Ureter (tissue), 1 donor: ENCODE measurements around the gene MYH11. TPM values are rescaled to one million over a fixed set of nuclear protein-coding genes. Genes with fewer than 3 reads are reported as not detected.
A peak's percentile ranks its signal among the peaks of the same experiment; 100 is the strongest.

ENCODE experiments used
- DNase-seq: peaks from one replicate; pipeline ENCODE4 v3.0.0-alpha.2; 2020; ENCODE audit warnings: low spot score
- total RNA-seq: library from RNA; stranded (reverse); gene quantifications from one replicate; pipeline ENCODE4 v1.2.4, GENCODE V29; 2023
- donor health status: DM: yes; HTN: yes; CAD: no.

Gene MYH11
- total RNA-seq, result 1,287 TPM

DNA sequence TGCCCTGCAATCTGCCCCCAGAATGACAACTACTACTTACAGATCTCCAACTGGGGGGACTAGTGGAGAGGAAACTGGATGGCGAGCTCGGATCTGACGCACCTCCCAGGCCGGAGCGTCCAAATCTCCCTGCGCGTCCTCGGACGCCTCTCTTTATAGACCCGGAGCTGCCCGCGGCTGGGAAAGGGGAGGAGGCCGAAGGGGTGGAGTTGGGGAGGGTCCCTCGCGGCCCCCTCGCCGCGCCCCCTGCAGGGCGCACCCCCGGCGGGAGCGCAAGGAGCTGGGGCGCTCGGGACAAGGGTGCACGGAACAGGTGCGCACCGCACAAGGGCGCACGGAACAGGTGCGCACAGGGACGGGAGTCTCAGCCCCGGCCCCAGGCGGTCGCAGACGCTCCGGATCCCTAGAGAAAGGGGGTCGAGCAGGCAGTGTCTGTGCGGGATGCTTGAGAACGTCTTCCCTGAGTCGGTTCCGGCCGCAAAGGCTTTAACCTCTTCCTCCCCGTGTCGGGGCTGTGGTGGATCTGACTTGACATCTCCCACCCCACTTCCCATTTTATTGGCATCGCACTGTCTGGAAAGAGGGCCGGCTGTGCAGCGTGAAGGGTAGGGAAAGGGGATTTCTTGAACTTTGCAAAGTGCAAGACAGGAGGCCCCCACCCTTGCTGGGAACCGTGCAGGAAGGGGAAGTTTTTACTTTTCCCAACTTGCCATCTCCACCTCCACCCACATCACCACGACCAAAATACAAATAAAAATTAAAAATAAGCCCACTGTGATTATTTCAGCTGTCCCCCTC lies at the start of gene MYH11:
TSS of gene MYH11 (minus strand) at position 128 of the 798 bp plus-strand sequence. CDS start 18,776 bp downstream, outside the sequence.
- DNase-seq, result peak; percentile 73

DNA sequence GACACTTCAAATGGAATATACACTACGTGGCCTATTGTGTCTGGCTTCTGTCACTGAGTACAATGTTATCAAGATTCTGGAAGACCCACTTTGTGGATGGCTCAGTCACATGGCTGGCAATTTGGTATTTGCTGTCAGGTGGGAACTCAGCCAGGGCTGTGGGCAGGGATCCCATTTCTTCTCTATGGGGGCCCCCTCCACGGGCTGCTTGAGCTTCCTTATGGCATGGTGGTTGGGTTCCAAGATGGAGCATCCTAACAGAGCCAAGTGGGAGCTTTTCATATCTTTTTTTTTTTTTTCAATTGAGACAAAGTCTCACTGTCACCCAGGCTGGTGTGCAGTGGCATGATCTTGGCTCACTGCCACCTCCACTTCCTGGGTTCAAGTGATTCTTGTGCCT lies 49.6 kb upstream of the MYH11 start:
- no peak for DNase-seq

DNA sequence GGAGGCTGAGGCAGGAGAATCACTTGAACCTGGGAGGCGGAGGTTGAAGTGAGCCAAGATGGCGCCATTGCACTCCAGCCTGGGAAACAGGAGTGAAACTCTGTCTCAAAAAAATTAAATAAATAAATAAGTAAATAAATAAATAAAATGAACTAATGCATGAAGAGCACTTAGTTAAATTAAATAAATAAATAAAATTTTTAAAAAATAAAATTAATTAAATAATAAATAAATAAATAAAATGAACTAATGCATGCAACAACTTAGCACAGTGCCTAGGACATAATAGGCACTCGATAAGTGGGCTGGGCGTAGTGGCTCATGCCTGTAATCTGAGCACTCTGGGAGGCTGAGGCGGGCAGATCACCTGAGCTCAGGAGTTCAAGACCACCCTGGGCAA lies 47.1 kb upstream of the MYH11 start:
- DNase-seq, result no peak

DNA sequence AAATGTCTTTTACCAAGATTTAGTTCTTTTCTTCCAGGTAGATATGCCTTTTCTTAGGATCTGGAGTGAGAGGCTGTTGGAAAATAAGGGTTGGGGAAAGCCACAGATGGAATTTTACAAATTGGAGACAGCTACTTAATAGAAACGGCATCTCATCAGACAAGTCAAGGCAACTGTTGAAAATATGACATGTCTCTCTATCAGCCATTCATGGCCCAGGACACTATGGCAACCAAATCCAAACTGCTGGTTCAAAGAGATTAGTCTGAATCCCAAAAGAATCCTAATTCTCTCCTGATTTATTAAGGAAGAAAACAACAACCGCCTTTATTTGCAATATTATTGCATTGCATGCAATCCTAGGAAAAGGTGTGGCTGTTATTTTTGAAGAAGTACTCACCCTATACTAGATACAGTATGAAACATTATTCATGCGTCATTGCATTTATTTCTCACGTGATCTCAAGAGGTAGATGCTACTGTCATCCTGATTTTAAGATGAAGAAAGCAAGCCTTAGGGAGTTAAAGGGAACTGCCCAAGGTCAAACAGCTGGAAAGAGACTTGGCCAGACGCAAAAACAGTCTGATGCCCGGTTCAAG lies 44.2 kb upstream of the MYH11 start:
- DNase-seq, result no peak

DNA sequence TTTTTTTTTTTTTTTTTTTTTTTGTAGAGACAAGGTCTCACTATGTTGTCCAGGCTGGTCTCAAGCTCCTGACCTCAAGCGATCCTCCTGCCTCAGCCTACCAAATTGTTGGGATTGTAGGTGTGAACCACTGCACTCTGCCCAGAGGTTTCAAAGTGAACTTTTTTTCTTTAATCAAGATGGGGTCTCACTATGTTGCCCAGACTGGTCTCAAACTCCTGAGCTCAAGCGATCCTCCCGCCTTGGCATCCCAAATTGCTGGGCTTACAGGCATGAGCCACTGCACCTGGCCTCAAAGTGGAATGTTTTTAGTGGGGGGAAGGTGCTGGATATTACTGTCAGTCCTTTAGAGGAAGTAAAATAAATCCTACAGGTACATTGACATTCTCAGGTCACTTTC lies 43.5 kb upstream of the MYH11 start:
- no peak for DNase-seq

DNA sequence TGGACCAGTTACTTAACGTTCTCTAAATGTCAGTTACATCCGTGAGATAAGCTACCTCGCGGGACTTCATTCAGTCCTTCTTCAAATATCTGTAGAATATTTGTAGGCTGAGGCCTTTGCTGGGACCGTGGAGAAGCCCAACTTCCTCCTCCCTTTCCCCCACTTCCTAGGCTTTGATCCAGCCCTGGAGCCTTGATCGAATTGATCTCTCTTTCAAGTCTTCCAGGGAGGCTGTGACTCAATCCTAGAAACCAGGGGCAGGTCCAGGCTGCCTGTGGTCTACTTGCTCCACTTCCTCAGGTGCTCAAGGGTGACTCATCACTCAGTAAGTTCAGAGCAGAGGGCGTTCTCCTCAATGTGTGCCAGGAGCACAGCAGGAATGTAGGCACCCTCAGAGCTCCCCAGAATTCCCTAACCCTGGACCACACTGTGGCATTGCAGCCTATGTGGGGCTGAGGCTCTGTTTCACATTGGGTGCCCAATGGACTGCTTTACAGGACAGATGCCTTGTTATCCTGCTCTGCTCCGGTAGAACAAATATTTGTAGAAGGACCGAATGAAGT lies 42.8 kb upstream of the MYH11 start:
- peak; percentile 74 for DNase-seq

DNA sequence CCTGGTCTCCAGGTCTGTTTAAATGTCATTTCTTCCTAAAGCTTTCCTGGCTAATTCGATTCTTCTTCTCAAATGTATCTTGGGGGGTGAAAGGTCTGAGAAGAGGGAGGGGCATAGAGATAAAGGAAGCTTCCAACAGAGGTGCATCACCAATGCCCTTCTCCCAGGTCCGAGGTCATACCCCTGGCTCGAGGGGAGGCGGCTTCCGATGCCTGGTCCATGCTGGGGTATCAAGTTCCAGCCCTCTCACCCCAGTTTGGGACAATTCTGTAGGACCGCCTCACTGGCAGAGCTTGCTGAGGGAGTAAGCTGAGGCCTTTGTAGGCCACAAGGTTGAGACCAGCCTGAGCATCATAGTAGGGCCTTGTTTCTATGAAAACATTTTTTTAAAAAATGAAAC lies 41.8 kb upstream of the MYH11 start:
- DNase-seq, result no peak

DNA sequence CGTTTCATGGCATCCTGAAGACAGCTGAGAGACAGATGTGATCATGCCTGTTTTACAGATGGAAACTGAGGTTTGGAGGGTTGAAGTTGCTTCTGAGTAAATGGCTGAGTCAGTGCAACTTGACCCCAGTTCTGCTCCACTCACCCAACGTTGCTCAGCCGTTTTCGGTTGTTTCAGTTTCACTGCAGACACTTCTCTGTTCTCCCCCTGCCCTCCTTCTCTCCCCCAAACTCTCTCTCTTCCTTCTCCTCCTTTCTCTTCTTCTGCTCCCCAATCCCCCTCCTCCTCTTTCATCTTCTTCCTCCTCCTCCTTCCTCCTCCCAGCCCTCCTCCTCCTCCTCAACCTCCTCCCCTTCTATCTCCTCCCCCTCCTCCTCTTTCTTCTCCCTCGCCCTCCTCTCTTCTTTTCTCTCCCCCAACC lies 41.0 kb upstream of the MYH11 start:
- no peak for DNase-seq

DNA sequence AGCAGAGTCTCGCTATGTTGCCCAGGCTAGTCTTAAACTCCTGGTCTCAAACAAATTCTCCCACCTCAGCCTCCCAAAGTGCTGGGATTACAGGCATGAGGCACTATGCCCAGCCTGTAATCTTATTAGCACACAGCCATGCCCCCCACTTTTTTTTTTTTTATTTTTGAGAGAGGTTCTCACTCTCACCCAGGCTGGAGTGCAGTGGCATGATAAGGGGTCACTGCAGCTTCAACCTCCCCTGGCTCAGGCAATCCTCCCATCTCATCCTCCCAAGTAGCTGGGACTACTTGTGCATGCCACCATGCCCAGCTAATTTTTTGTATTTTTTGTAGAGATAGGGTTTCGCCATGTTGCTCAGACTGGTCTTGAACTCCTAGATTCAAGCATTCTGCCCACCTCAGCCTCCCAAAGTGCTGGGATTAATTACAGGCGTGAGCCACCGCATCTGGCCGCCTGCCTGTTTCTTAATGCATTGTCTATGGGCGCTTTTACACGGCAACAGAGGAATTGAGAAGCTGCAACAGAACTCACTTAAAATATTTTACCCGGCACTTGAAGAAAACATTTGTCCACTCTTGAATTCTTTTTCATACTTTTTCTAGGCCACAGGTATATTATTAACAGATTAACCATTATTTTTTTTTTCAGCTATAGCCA lies 40.4 kb upstream of the MYH11 start:
- DNase-seq, result no peak

DNA sequence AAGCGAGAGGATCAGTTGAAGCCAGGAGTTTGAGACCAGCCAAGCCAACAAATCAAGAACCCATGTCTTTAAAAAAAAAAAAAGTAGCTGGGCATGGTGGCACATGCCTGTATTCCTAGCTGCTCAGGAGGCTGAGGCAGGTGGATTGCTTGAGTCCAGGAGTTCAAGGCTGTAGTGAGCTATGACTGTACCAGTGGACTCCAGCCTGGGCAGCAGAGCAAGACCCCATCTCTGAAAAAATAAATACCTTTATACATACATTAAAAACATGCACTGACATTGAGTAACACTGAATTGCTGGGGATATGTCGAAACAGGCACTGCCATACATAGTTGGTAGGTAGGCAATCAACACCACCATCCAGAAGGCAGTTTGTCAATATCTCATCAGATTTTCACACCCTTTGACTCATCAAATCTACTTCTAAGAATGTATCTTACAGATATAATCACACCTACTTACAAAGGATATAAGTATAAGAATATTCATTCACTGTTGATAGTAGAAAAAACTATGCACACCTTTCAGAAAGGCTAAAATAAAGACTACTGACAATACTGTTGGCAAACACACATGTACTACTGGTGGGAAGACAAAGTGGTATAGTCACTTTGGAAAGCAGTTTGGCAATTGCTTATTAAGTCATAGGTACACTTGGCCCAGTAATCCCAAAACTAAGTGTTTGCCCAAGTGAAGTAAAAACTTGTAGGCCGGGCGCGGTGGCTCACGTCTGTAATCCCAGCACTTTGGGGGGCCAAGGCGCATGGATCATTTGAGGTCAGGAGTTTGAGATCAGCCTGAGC lies 37.9 kb upstream of the MYH11 start:
- DNase-seq, result no peak

DNA sequence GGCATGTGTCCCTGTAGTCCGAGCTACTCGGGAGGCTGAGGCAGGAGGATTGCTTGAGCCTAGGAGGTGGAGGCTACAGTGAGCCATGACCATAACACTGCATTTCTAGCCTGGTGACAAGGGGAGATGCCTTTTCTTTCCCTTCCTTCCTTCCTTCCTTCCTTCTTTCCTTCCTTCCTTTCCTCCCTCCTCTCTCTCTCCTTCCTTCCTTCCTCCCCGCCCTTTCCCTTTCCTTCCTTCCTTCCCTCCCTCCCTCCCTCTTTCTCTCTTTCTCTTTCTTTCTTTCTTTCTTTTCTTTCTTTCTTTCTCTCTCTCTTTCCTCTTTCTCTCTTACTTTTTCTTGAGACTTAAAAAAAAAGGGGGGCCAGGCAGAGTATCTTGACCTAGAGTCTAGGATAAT lies 34.7 kb upstream of the MYH11 start:
- no peak for DNase-seq

DNA sequence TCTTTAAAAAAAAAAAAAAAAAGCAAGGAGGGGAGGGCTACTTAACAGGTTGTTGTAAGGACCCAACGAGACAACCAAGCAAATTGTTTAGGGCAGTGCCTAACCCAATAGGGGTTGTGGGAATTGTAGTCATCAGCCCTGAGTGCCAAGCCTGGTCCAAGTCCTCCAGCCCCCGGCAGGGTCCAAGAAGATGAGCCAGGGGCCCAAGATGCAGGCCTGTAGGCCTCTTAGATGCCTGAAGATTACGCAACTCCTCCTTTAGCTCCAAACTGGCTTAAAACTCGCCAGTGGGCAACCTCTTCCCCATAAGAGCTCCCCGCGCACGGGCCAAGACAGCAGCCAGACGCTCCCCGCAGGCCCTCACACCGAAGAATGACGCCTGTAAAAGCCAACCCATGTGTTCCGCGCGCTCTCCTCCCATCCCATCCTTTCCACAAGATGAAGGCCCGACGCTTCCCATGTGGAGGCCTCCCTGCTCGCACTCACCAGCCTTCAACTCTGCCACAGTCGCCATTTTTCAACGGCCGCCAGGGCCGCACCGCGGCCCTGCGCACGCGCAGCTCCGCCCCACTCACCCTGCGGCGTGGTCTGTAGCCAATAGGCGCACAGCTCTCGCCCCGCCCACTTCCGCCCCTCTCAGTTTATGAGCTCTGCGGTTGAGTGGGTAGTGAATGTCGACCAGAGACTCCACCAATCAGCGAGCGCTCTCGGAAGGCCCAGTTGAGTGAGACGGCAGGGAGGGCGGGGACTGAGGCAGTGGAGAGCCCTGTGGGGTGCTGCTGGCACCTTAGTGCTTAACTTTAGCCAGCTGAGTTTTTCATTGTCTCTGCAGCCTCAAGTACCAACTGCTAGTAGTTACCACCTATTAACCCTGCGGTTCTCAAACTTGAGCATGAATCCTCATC lies 31.5 kb upstream of the MYH11 start, which contains the start of gene CEP20:
TSS of gene CEP20 (minus strand) at position 532 of the 905 bp plus-strand sequence. CDS start at position 514, 18 bp downstream.
- DNase-seq, result peak; percentile 100

DNA sequence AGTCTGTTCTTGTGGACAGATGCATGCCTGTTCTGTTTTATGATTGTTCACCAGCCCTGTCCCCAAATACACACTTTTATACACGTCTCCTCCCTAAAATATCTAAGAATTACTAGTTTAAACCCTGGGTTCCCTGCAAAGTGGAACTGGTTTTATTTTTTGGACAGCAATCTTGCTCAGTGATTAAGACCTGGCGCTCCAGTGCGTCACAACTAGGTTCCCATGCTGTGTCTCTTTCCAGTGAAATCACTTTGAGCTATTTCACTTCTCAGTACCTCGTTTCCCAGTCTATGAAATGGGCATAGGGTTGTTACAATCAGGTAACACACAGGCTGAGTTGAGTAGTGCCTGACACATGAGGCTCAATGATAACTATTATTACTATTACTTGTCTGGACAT lies 30.5 kb upstream of the MYH11 start:
- no peak for DNase-seq

DNA sequence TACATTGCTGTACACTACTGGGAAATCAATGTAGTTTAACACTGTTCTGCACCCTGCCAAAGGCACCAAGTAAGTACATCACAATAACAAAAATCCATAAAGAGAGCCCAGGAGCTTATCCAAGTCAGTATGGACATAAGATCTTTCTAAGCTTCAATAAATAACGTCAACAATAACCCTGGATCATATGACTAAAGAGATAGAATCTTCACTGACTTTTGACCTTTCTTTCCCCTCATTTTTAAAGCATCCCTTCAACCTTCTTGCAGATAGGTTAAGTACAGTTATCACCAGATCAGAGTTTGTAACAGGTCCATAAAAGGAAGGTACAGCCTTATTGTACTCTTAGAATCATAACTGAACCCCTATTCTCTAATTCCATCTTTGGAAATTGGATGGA lies 29.2 kb upstream of the MYH11 start:
- no peak for DNase-seq

DNA sequence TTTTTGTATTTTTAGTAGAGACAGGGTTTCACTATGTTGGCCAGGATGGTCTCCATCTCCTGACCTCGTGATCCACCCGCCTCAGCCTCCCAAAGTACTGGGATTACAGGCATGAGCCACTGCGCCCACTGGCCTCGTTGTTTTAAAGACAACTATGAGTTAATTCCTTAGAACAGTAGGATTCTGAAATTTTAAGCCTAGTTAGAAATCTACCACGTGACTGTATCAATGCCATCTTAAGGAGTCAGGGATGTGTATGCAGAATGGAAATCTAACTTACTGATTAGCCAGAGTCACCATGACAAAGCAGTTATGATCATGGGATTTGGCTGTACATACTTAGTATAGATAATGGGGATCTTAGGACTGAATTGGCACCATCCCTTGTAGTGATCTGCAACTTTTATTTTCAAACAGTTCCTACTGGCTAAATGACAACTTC lies 28.8 kb upstream of the MYH11 start:
- no peak for DNase-seq

DNA sequence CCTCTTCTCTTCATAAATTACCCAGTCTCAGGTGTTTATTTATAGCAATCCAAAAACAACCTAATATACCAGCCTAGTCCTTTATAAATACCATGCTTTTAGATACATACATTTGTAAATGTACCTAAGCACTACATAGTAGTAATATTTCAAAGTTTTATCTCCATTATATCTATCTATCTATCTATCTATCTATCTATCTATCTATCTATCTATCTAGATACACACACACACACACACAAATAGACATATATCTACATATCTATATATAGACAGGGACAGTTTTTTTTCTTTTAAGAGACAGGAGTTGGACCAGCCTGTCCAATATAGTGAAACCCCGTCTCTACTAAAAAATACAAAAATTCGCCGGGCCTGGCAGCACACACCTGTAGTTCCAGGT lies 25.7 kb upstream of the MYH11 start:
- no peak for DNase-seq

DNA sequence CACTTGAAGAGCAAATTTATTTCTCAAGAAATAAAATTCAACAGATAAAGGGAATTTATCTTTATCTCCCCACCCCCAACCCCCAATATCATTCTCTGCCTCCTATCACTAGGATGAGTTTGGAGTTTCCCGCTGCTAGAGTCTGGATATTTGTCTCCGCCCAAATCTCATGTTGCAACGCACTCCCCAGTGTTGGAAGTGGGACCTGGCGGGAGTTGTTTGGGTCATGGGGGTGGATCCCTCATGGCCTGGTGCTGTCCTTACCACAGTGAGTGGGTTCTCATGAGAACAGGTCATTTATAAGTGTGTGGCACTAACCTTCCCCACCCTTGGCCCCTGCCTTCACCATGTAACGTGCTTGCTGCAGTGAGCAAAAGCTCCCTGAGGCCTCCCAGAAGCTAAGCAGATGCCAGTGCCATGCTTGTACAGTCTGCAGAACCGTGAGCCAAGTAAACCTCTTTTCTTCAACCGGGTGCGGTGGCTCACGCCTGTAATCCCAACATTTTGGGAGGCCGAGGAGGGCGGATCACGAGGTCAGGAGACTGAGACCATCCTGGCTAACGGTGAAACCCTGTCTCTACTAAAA lies 25.1 kb upstream of the MYH11 start:
- DNase-seq, result no peak

DNA sequence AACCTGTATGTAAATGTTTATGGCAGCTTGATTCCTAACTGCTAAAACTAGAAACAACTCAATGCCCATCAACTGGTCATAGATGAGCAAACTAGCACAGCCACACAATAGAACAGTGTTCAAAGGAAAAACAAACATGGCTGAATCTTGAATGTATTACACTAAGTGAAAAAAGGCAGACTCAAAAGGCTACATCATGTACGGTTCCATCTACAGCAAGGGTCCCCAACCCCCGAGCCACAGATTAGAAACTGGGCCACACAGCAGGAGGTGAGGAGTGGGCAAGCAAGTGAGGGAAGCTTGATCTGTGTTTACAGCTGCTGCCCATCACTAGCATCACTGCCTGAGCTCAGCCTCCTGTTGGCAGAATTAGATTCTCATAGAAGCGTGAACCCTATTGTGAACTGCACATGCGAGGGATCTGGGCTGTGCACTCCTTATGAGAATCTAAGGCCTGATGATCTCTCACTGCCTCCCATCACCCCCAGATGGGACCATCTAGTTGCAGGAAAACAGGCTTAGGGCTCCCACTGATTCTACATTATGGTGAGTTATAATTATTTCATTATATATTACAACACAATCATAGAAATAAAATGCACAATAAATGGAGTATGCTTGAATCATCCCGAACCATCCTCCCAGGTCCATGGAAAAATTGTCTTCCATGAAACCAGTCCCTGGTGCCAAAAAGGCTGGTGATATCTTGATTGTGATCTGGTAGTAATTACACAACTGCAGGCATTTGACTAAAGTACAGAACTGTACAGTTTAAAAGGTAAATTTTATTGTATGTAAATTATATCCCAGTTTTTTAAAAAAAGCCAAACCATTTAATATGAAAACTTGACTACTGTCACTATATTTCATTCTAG lies 23.8 kb upstream of the MYH11 start:
- DNase-seq, result no peak

DNA sequence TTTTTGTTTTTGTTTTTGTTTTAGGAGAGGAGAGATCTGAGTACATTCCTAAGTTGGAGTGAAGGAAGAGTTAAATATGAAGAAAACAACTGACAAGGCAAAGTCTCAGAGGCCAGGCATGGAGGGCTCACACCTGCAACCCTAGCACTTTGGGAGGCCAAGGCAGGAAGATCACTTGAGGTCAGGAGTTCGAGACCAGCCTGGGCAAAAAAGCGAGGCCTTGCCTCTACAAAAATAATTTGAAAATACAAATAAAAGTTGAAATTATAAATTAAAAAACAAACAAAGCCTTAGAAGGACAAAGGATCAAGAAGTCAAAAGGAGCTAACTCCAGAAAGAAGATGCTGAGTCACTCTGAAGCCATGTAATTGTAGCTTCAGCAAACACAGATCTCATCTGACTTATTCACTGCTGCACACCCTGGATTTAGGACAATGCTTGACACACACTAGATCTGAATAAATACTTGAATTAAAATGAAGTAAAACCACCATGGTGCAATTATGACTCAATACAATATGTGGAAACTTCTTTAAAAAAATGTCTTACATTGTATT lies 22.5 kb upstream of the MYH11 start:
- no peak for DNase-seq
